Measurements from ENCODE around the gene OR4E1.

The OR4E1 gene

GRCh38 chr14:21680072-21680471, 6.5 kb upstream of the OR4E1 start:
- Histone ChIP-seq H3K27ac (replicated peaks) (no peak overlapping the region), H3K4me3 (replicated peaks; ENCODE audit: insufficient read depth, low read length) (no peak overlapping the region), H3K27me3 (ENCODE audit: insufficient read depth, poor library complexity, severe bottlenecking) (peaks cover 5% of the 10 kb centered on the region)
- DNase-seq (ENCODE audit: low read depth in 1 of 2, low spot score in 1 of 2) = no peak
- TF ChIP-seq REST (IDR thresholded peaks at IDR 0.05; ENCODE audit: insufficient replicate concordance, low read depth) (no peak), POLR2AphosphoS5 (IDR thresholded peaks at IDR 0.05; ENCODE audit: low read depth) (no peak), GABPA (IDR thresholded peaks at IDR 0.05; ENCODE audit: low read depth) (no peak), SPI1 (IDR thresholded peaks at IDR 0.05; ENCODE audit: borderline replicate concordance, low read depth) (no peak), CTCF (IDR thresholded peaks at IDR 0.05; ENCODE audit: insufficient read depth, low read length) (no peak)

- Histone ChIP-seq H3K4me3 (replicated peaks; ENCODE audit: insufficient read depth, low read length) (no peak overlapping the region), H3K27ac (replicated peaks) (no peak overlapping the region), H3K27me3 (ENCODE audit: insufficient read depth, poor library complexity, severe bottlenecking) (peaks cover 5% of the 10 kb centered on the region)
- no peak for DNase-seq (ENCODE audit: low read depth in 1 of 2, low spot score in 1 of 2)
- no peak for TF ChIP-seq POLR2AphosphoS5 (IDR thresholded peaks at IDR 0.05; ENCODE audit: low read depth)
These were observed 1.9 kb upstream of the OR4E1 start for GRCh38 chr14:21675566-21675965.

- TF ChIP-seq SPI1 (IDR thresholded peaks at IDR 0.05; ENCODE audit: borderline replicate concordance, low read depth) = no peak
- TF ChIP-seq POLR2AphosphoS5 (IDR thresholded peaks at IDR 0.05; ENCODE audit: low read depth) = no peak
- no peak for TF ChIP-seq GABPA (IDR thresholded peaks at IDR 0.05; ENCODE audit: low read depth)
- no peak for TF ChIP-seq REST (IDR thresholded peaks at IDR 0.05; ENCODE audit: insufficient replicate concordance, low read depth)
- TF ChIP-seq CTCF (IDR thresholded peaks at IDR 0.05; ENCODE audit: insufficient read depth, low read length) = no peak
- no peak for DNase-seq (ENCODE audit: low read depth in 1 of 2, low spot score in 1 of 2)
- H3K27me3 ChIP-seq (ENCODE audit: insufficient read depth, poor library complexity, severe bottlenecking) = no peaks in the 10 kb centered on the region
- H3K27ac ChIP-seq (replicated peaks) = no peak overlapping the region
- no peak overlapping the region for H3K4me3 ChIP-seq (replicated peaks; ENCODE audit: insufficient read depth, low read length)
These were observed 1.5 kb downstream of the OR4E1 start for GRCh38 chr14:21672116-21672515.

GRCh38 chr14:21671371-21671770, 2.2 kb downstream of the OR4E1 start:
- no peak overlapping the region for H3K4me3 ChIP-seq (replicated peaks; ENCODE audit: insufficient read depth, low read length)
- no peaks in the 10 kb centered on the region for H3K27me3 ChIP-seq (ENCODE audit: insufficient read depth, poor library complexity, severe bottlenecking)
- no peak overlapping the region for H3K27ac ChIP-seq (replicated peaks)
- DNase-seq (ENCODE audit: low read depth in 1 of 2, low spot score in 1 of 2) = no peak
- TF ChIP-seq SPI1 (IDR thresholded peaks at IDR 0.05; ENCODE audit: borderline replicate concordance, low read depth) (no peak), GABPA (IDR thresholded peaks at IDR 0.05; ENCODE audit: low read depth) (no peak), CTCF (IDR thresholded peaks at IDR 0.05; ENCODE audit: insufficient read depth, low read length) (no peak), POLR2AphosphoS5 (IDR thresholded peaks at IDR 0.05; ENCODE audit: low read depth) (no peak), REST (IDR thresholded peaks at IDR 0.05; ENCODE audit: insufficient replicate concordance, low read depth) (no peak)

Measured in HL-60 (cell line).